Activated CD8-positive, alpha-beta T cell treated with anti-CD3 and anti-CD28 coated beads for 36 hours (primary cell): ENCODE results near the gene LRRC7. TPM values are rescaled to one million over a fixed set of nuclear protein-coding genes. Genes with fewer than 3 reads are reported as not detected.

ENCODE experiments used
- ATAC-seq: fragments of 200-7000 bp; cut with Tn5 transposase; one replicate; pipeline ENCODE4 v1.10.0; 2021; ENCODE audit warnings: mild to moderate bottlenecking, moderate library complexity
- CTCF ChIA-PET: fragments of 350-600 bp; sonication (Branson Sonifier 250); formaldehyde crosslinking; loops from one replicate; lab custom pipeline; 2021; ENCODE audit warnings: antibody characterized with exemption; lab: Charles Lee
- POLR2A ChIA-PET: fragments of 350-600 bp; sonication (Branson Sonifier 250); formaldehyde crosslinking; loops from one replicate; lab custom pipeline; 2021; ENCODE audit warnings: antibody characterized with exemption; lab: Charles Lee
- DNase-seq: peaks from one replicate; pipeline ENCODE4 v3.0.0-alpha.2; 2020
- H3K27ac Mint-ChIP-seq: one replicate; pipeline ENCODE4 v1.8.0; 2021; ENCODE audit warnings: mild to moderate bottlenecking, mixed read lengths
- H3K27me3 Mint-ChIP-seq: one replicate; pipeline ENCODE4 v1.8.0; 2021; ENCODE audit warnings: mixed read lengths
- H3K36me3 Mint-ChIP-seq: one replicate; pipeline ENCODE4 v1.8.0; 2021; ENCODE audit warnings: low read depth, mixed read lengths
- H3K4me1 Mint-ChIP-seq: one replicate; pipeline ENCODE4 v1.8.0; 2021; ENCODE audit warnings: low read depth, mixed read lengths
- H3K4me3 Mint-ChIP-seq: one replicate; pipeline ENCODE4 v1.8.0; 2021; ENCODE audit warnings: mild to moderate bottlenecking, moderate library complexity, mixed read lengths
- H3K9me3 Mint-ChIP-seq: one replicate; pipeline ENCODE4 v1.8.0; 2021; ENCODE audit warnings: mixed read lengths
- CTCF ChIP-seq: fragments of 200-600 bp; IDR thresholded peaks from one replicate; pipeline ENCODE4 v1.8.0; 2022; ENCODE audit warnings: antibody characterized with exemption, mild to moderate bottlenecking
- intact Hi-C: fragments of 100-400 bp; cut with micrococcal nuclease; formaldehyde crosslinking; loops from one replicate; pipeline ENCODE4 v1.10.0; 2022
- total RNA-seq, 2 experiments: library from RNA; stranded (reverse); gene quantifications; one replicate each; pipeline ENCODE4 v1.2.3, GENCODE V29; 2021

Gene LRRC7
- total RNA-seq, 2 experiments from 2014 or later = 0.27 to 0.29 TPM

GRCh38 chr1:69765951-69766350, 198.2 kb downstream of the LRRC7 start:
- H3K4me3 Mint-ChIP-seq = no peak overlapping the region
- CTCF ChIA-PET = interaction anchor here (0.7 kb wide), 1 partner anchor 8 kb away, joined by 3 read pairs; no protein-coding TSS in a partner anchor
- POLR2A ChIA-PET = no interaction called here
- no peaks in the 10 kb centered on the region for H3K27me3 Mint-ChIP-seq
- ATAC-seq = no peak
- no peak overlapping the region for H3K27ac Mint-ChIP-seq
- H3K36me3 Mint-ChIP-seq = no peaks in the 10 kb centered on the region
- no peaks in the 10 kb centered on the region for H3K9me3 Mint-ChIP-seq
- no peaks in the 10 kb centered on the region for H3K4me1 Mint-ChIP-seq
- intact Hi-C loops = no loop called here
- DNase-seq = no peak
- TF ChIP-seq CTCF = no peak

GRCh38 chr1:69766431-69767180, 198.9 kb downstream of the LRRC7 start:
- Mint-ChIP-seq H3K4me1 (no peaks in the 10 kb centered on the region), H3K9me3 (no peaks in the 10 kb centered on the region), H3K27ac (no peak overlapping the region), H3K27me3 (no peaks in the 10 kb centered on the region), H3K36me3 (no peaks in the 10 kb centered on the region), H3K4me3 (no peak overlapping the region)
- ATAC-seq (no peak), DNase-seq (no peak)
- POLR2A ChIA-PET = no interaction called here
- TF ChIP-seq CTCF = no peak
- CTCF ChIA-PET = no interaction called here
- intact Hi-C loops = no loop called here

- Mint-ChIP-seq H3K27ac (no peak overlapping the region), H3K27me3 (no peaks in the 10 kb centered on the region), H3K36me3 (no peaks in the 10 kb centered on the region)
Observed at GRCh38 chr1:69776555-69776954, 208.8 kb downstream of the LRRC7 start.

GRCh38 chr1:69777423-69777822, 209.7 kb downstream of the LRRC7 start:
- ATAC-seq = no peak
- TF ChIP-seq CTCF = no peak
- H3K4me1 Mint-ChIP-seq = no peaks in the 10 kb centered on the region
- H3K36me3 Mint-ChIP-seq = no peaks in the 10 kb centered on the region
- DNase-seq = no peak
- no peak overlapping the region for H3K27ac Mint-ChIP-seq
- H3K9me3 Mint-ChIP-seq = no peaks in the 10 kb centered on the region
- no peak overlapping the region for H3K4me3 Mint-ChIP-seq
- CTCF ChIA-PET = no interaction called here
- intact Hi-C loops = no loop called here
- POLR2A ChIA-PET = no interaction called here
- H3K27me3 Mint-ChIP-seq = no peaks in the 10 kb centered on the region

More at GRCh38 chr1:69776555-69776954, 208.8 kb downstream of the LRRC7 start:
- Mint-ChIP-seq H3K4me3 (no peak overlapping the region), H3K4me1 (no peaks in the 10 kb centered on the region), H3K9me3 (no peaks in the 10 kb centered on the region)
- ChIA-PET CTCF (no interaction called here), POLR2A (no interaction called here)
- DNase-seq (no peak), ATAC-seq (no peak)
- no peak for TF ChIP-seq CTCF
- intact Hi-C loops = no loop called here

GRCh38 chr1:69777971-69778370, 210.2 kb downstream of the LRRC7 start:
- ATAC-seq = no peak
- intact Hi-C loops = no loop called here
- ChIA-PET POLR2A (no interaction called here), CTCF (no interaction called here)
- no peak overlapping the region for H3K4me3 Mint-ChIP-seq
- H3K9me3 Mint-ChIP-seq = no peaks in the 10 kb centered on the region
- TF ChIP-seq CTCF = no peak
- H3K27me3 Mint-ChIP-seq = no peaks in the 10 kb centered on the region
- no peak overlapping the region for H3K27ac Mint-ChIP-seq
- no peaks in the 10 kb centered on the region for H3K36me3 Mint-ChIP-seq
- H3K4me1 Mint-ChIP-seq = no peaks in the 10 kb centered on the region
- no peak for DNase-seq
